AG04449 (cell line): Measurements from ENCODE around the gene CLPX.

Experiments
- CTCF ChIA-PET: fragments of 350-600 bp; formaldehyde crosslinking; extraction: SDS; loops from one replicate; lab custom pipeline; 2021; ENCODE audit warnings: antibody characterized with exemption; lab: Yijun Ruan, JAX
- POLR2A ChIA-PET: fragments of 400-600, 350-600 bp; formaldehyde crosslinking; extraction: SDS; loops from one replicate; lab custom pipeline; 2020; ENCODE audit warnings: antibody characterized with exemption, inconsistent platforms; lab: Yijun Ruan, JAX
- DNase-seq: peaks from one replicate; pipeline ENCODE4 v3.0.0-alpha.2; 2010; ENCODE audit warnings: low read depth, low spot score
- H3K4me3 ChIP-seq: 2 replicates; pipeline ENCODE4 v1.5.1; 2011; ENCODE audit warnings: low read depth, mild to moderate bottlenecking, control low read depth, low read length
- TF ChIP-seq, protein P1 (sequence below): IDR thresholded peaks from one replicate; pipeline ENCODE4 v1.5.1; 2011; ENCODE audit warnings: mild to moderate bottlenecking, moderate library complexity, low read length, control low read depth, inconsistent platforms; ENCODE audit not compliant: insufficient read depth; ENCODE audit errors: missing control alignments

CLPX gene

GRCh38 chr15:65171428-65171827 lies 13.7 kb downstream of the CLPX start:
- TF ChIP-seq, protein P1, sequence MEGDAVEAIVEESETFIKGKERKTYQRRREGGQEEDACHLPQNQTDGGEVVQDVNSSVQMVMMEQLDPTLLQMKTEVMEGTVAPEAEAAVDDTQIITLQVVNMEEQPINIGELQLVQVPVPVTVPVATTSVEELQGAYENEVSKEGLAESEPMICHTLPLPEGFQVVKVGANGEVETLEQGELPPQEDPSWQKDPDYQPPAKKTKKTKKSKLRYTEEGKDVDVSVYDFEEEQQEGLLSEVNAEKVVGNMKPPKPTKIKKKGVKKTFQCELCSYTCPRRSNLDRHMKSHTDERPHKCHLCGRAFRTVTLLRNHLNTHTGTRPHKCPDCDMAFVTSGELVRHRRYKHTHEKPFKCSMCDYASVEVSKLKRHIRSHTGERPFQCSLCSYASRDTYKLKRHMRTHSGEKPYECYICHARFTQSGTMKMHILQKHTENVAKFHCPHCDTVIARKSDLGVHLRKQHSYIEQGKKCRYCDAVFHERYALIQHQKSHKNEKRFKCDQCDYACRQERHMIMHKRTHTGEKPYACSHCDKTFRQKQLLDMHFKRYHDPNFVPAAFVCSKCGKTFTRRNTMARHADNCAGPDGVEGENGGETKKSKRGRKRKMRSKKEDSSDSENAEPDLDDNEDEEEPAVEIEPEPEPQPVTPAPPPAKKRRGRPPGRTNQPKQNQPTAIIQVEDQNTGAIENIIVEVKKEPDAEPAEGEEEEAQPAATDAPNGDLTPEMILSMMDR: no peak
- no peak for DNase-seq
- ChIA-PET POLR2A (no interaction called here), CTCF (interaction anchor here (0.7 to 1.4 kb wide), 2 partner anchors 11 to 126 kb away, joined by 4 read pairs; no protein-coding TSS in a partner anchor)
- H3K4me3 ChIP-seq: no peak overlapping the region

GRCh38 chr15:65165875-65166274 lies 19.3 kb downstream of the CLPX start:
- H3K4me3 ChIP-seq: no peak overlapping the region
- CTCF ChIA-PET: interaction anchor here (1.3 kb wide), 2 partner anchors 14 to 18 kb away, joined by 3 to 5 read pairs; no protein-coding TSS in a partner anchor
- POLR2A ChIA-PET: no interaction called here
- no peak for DNase-seq
- TF ChIP-seq, protein P1: no peak

DNA sequence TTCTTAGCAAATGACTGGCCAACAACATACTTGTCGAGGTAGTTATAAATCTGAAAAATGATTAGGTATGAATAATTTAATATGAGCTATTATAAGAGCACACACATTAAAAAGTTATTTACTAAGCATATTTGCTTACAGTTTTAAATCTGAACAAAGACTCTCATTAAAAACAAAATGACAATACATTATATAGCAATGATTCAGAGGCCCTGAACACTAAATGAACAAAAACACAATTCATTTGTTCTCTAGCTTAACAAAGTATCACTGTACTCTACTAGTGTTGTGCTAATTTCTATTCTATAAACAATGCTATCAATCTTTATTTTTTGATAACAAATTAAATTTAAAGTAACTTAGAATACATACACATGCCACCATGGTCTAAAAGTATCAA lies 21.0 kb downstream of the CLPX start:
- ChIA-PET CTCF (interaction anchor here (0.6 to 1.2 kb wide), 3 partner anchors 19 to 354 kb away, joined by 3 to 4 read pairs (median 3); no protein-coding TSS in a partner anchor), POLR2A (no interaction called here)
- TF ChIP-seq, protein P1: no peak
- no peak for DNase-seq
- H3K4me3 ChIP-seq: no peak overlapping the region

GRCh38 chr15:65163041-65163440 lies 22.1 kb downstream of the CLPX start:
- TF ChIP-seq, protein P1: no peak
- DNase-seq: no peak
- POLR2A ChIA-PET: no interaction called here

GRCh38 chr15:65156692-65157091 lies 28.4 kb downstream of the CLPX start:
- CTCF ChIA-PET: no interaction called here
- POLR2A ChIA-PET: no interaction called here
- no peak for DNase-seq
- TF ChIP-seq, protein P1: no peak
- H3K4me3 ChIP-seq: no peak overlapping the region

More at GRCh38 chr15:65163041-65163440, 22.1 kb downstream of the CLPX start:
- no peak overlapping the region for H3K4me3 ChIP-seq
- CTCF ChIA-PET: interaction anchor here (0.8 to 2.0 kb wide), 3 partner anchors 10 to 108 kb away, joined by 4 to 7 read pairs (median 4); no protein-coding TSS in a partner anchor

DNA sequence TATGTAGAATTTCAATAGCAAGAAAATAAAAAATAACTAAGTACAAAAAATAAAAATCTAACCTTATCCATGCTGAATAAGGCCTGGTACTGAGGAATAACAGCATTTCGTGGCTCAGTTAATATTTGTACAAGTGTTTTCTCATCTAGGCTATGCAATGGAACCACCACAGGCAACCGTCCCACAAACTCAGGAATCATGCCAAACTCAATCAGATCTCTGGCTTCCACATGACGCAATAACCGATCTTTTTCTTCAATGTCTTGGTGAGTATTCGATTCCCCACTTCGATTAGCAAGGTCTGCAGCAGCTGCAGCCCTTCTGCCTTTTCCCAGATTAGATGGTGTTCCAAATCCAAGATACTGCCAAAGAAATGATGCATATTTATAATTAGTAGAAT lies 30.4 kb downstream of the CLPX start:
- no peak for DNase-seq
- TF ChIP-seq, protein P1: no peak
- CTCF ChIA-PET: no interaction called here
- POLR2A ChIA-PET: no interaction called here
- no peak overlapping the region for H3K4me3 ChIP-seq
